Liver (tissue), 9 donors: ENCODE measurements around the gene LMF2. TPM values are rescaled to one million over a fixed set of nuclear protein-coding genes. Genes with fewer than 3 reads are reported as not detected.

Experiments
- DNase-seq: peaks from one replicate; pipeline ENCODE4 v3.0.0-alpha.2; 2017; ENCODE audit warnings: low spot score
- H3K27ac ChIP-seq, 2 donors: one replicate each; pipeline ENCODE4 v1.7.0; 2013; ENCODE audit warnings: inconsistent platforms in 2 of 2, low read length in 2 of 2, control low read depth in 1 of 2, low read depth in 1 of 2, mild to moderate bottlenecking in 1 of 2
- H3K27me3 ChIP-seq, 4 donors: one replicate each; pipeline versions ENCODE4 v1.6.1 to v1.7.0; 2013; ENCODE audit warnings: low read length in 3 of 4, inconsistent platforms in 1 of 4, mild to moderate bottlenecking in 1 of 4, moderate library complexity in 1 of 4; ENCODE audit not compliant: control insufficient read depth in 4 of 4, insufficient read depth in 4 of 4
- H3K36me3 ChIP-seq, 4 donors: one replicate each; pipeline versions ENCODE4 v1.6.1 to v1.7.0; 2013; ENCODE audit warnings: low read length in 3 of 4, mild to moderate bottlenecking in 3 of 4, low read depth in 1 of 4, moderate library complexity in 1 of 4; ENCODE audit not compliant: control insufficient read depth in 4 of 4, insufficient read depth in 3 of 4
- H3K4me1 ChIP-seq, 4 donors: one replicate each; pipeline versions ENCODE4 v1.6.1 to v1.7.0; 2013; ENCODE audit warnings: low read length in 3 of 4, mild to moderate bottlenecking in 3 of 4, moderate library complexity in 1 of 4; ENCODE audit not compliant: control insufficient read depth in 4 of 4, insufficient read depth in 4 of 4
- H3K4me3 ChIP-seq, 3 donors: one replicate each; pipeline versions ENCODE4 v1.6.1 to v1.7.0; 2013; ENCODE audit warnings: low read length in 3 of 3, control low read depth in 1 of 3, low read depth in 1 of 3, mild to moderate bottlenecking in 1 of 3
- H3K9ac ChIP-seq, 2 donors: one replicate each; pipeline ENCODE4 v1.7.0; 2013; ENCODE audit warnings: low read length in 2 of 2, mild to moderate bottlenecking in 2 of 2, moderate library complexity in 2 of 2, control low read depth in 1 of 2, low read depth in 1 of 2
- H3K9me3 ChIP-seq, 4 donors: one replicate each; pipeline versions ENCODE4 v1.6.1 to v1.7.0; 2013; ENCODE audit warnings: low read length in 3 of 4; ENCODE audit not compliant: control insufficient read depth in 4 of 4
- FOXA1 ChIP-seq: IDR thresholded peaks from 2 replicates; pipeline ENCODE4 v1.6.1; 2016; ENCODE audit warnings: antibody characterized with exemption
- FOXA2 ChIP-seq: IDR thresholded peaks from 2 replicates; pipeline ENCODE4 v1.6.1; 2016; ENCODE audit warnings: antibody characterized with exemption
- GABPA ChIP-seq, 2 donors: IDR thresholded peaks in 1 of 2; conservative IDR thresholded peaks in 1 of 2; 2 replicates each; pipeline ENCODE4 v1.6.1; 2016; ENCODE audit warnings: antibody characterized with exemption in 2 of 2, mild to moderate bottlenecking in 1 of 2, moderate library complexity in 1 of 2
- HNF4A ChIP-seq, 2 donors: conservative IDR thresholded peaks; 2 replicates each; pipeline ENCODE4 v1.6.1; 2016; ENCODE audit warnings: antibody characterized with exemption in 2 of 2, mild to moderate bottlenecking in 2 of 2
- HNF4G ChIP-seq: IDR thresholded peaks from 2 replicates; pipeline ENCODE4 v1.6.1; 2016; ENCODE audit warnings: antibody characterized with exemption
- JUND ChIP-seq, 2 donors: IDR thresholded peaks; 2 replicates each; pipeline ENCODE4 v1.6.1; 2016; ENCODE audit warnings: antibody characterized with exemption in 2 of 2
- NR2F2 ChIP-seq: IDR thresholded peaks from 2 replicates; pipeline ENCODE4 v1.6.1; 2016; ENCODE audit warnings: antibody characterized with exemption
- RXRA ChIP-seq, 2 donors: IDR thresholded peaks; 2 replicates each; pipeline ENCODE4 v1.6.1; 2017 to 2018; ENCODE audit warnings: antibody characterized with exemption in 2 of 2, mild to moderate bottlenecking in 1 of 2
- WGBS: extraction: QIAGEN DNeasy Blood & Tissue Kit; methylation state at CpG from one replicate; pipeline ENCODE4 v1.1.7; 2013; 5-methylcytosine and 5-hydroxymethylcytosine counted together
- polyA plus RNA-seq, 2 donors: library from polyadenylated mRNA; stranded (reverse) in 1 of 2; unstranded in 1 of 2; fragments of 200-250 nt in 1 of 2; fragments of >200 nt in 1 of 2; fragmentation: Nextera tagmentation in 1 of 2; extraction: Ambion mirVana in 1 of 2; gene quantifications; one replicate each; pipeline versions ENCODE4 v1.2.1 to v1.2.3, GENCODE V29; 2013 to 2015
- total RNA-seq, 2 donors: library from RNA; depleted of rRNA; stranded (reverse); fragments of >200 nt; gene quantifications; one replicate each; pipeline ENCODE4 v1.2.3, GENCODE V29; 2014
- TF ChIP-seq, protein P1 (sequence below): fragments of 150-350 bp; IDR thresholded peaks from 2 replicates; pipeline ENCODE4 v1.5.1; 2017; ENCODE audit warnings: improper control_type of control experiment, low read depth, low read length; ENCODE audit not compliant: missing input control
- TF ChIP-seq, protein P2 (sequence below): IDR thresholded peaks from 2 replicates; pipeline ENCODE4 v1.6.1; 2016; ENCODE audit warnings: antibody characterized with exemption
- TF ChIP-seq, protein P3 (sequence below): IDR thresholded peaks from 2 replicates; pipeline ENCODE4 v1.6.1; 2016; ENCODE audit warnings: antibody characterized with exemption
- TF ChIP-seq, protein P4 (sequence below): IDR thresholded peaks from 2 replicates; pipeline ENCODE4 v1.6.1; 2016; ENCODE audit warnings: antibody characterized with exemption, mild to moderate bottlenecking
- donor health status: healthy.
- donor health status: healthy.
- donor health status: healthy.
- donor health status: healthy.
- donor health status: healthy.

LMF2 gene
- total and polyA plus RNA-seq, 4 donors, result 16.7 to 35.6 (median 25.9) TPM

DNA sequence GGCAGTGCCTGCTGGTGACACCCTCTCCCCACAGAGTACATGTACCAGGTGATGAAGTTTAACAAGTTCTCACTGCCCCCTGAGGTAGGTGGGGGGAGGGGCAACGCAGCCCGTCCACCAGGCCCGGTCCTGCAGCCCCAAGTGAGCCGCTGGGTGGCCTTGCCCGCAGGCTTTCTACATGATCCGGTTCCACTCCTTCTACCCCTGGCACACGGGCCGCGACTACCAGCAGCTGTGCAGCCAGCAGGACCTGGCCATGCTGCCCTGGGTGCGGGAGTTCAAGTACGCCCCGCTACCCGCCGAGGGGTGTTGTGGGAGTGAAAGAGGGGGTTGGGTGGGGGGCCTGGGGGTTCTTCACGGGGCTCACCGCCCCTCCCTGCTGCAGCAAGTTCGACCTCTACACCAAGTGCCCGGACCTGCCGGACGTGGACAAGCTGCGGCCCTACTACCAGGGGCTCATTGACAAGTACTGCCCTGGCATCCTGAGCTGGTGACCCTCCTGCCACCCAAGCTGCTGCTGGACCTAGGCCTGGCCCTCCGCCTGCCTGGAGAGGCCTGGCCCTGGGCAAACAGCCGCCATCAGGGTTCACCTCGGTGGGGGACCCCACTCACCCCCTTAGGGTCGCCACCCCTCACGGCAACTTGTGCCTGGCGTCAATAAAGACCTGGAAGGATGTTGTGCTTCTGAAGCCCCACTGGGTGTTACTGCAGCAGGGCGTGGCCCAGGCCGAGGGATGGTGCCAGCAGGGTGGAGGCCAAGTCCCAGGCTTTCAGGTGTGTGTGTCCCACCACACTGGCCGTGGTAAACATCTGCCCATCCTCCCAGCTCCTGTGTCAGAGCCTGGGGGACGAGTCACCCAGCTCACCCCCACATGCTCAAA, 17.9 kb downstream of the LMF2 start (continued):
- TF ChIP-seq, protein P1, sequence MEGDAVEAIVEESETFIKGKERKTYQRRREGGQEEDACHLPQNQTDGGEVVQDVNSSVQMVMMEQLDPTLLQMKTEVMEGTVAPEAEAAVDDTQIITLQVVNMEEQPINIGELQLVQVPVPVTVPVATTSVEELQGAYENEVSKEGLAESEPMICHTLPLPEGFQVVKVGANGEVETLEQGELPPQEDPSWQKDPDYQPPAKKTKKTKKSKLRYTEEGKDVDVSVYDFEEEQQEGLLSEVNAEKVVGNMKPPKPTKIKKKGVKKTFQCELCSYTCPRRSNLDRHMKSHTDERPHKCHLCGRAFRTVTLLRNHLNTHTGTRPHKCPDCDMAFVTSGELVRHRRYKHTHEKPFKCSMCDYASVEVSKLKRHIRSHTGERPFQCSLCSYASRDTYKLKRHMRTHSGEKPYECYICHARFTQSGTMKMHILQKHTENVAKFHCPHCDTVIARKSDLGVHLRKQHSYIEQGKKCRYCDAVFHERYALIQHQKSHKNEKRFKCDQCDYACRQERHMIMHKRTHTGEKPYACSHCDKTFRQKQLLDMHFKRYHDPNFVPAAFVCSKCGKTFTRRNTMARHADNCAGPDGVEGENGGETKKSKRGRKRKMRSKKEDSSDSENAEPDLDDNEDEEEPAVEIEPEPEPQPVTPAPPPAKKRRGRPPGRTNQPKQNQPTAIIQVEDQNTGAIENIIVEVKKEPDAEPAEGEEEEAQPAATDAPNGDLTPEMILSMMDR, result no peak
- TF ChIP-seq FOXA2, result no peak
- no peak for TF ChIP-seq HNF4G

DNA sequence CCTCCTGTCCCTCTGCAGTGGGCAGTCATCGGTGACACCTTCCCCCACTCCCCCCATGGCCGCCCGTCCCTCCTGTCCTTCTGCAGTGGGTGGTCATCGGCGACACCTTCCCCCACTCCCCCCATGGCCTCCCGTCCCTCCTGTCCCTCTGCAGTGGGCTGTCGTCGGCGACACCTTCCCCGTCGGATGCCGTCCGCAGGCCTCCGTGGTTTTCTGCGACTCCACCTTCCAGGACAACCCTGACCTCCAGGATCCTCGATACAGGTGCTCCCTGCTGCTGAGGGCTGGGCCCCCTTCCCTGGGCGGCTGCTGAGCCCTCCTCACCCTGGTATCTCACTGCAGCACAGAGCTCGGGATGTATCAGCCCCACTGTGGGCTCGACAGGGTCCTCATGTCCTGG, 18.6 kb downstream of the LMF2 start:
- Histone ChIP-seq H3K9ac (no peak overlapping the region), H3K36me3 (no peaks in the 10 kb centered on the region), H3K4me1 (peaks cover 0 to 12% (median 7%) of the 10 kb centered on the region in 4 donors), H3K4me3 (no peak overlapping the region), H3K27ac (no peak overlapping the region), H3K9me3 (no peaks in the 10 kb centered on the region), H3K27me3 (no peaks in the 10 kb centered on the region)
- no peak for TF ChIP-seq JUND (IDR thresholded peaks at IDR 0.05)
- TF ChIP-seq, protein P2, sequence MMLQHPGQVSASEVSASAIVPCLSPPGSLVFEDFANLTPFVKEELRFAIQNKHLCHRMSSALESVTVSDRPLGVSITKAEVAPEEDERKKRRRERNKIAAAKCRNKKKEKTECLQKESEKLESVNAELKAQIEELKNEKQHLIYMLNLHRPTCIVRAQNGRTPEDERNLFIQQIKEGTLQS, result no peak
- TF ChIP-seq, protein P1, result no peak
- TF ChIP-seq, protein P3, sequence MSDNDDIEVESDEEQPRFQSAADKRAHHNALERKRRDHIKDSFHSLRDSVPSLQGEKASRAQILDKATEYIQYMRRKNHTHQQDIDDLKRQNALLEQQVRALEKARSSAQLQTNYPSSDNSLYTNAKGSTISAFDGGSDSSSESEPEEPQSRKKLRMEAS, result no peak
- no peak for TF ChIP-seq HNF4G
- no peak for TF ChIP-seq NR2F2
- TF ChIP-seq RXRA (IDR thresholded peaks at IDR 0.05), result no peak
- no peak for TF ChIP-seq FOXA1
- TF ChIP-seq, protein P4, sequence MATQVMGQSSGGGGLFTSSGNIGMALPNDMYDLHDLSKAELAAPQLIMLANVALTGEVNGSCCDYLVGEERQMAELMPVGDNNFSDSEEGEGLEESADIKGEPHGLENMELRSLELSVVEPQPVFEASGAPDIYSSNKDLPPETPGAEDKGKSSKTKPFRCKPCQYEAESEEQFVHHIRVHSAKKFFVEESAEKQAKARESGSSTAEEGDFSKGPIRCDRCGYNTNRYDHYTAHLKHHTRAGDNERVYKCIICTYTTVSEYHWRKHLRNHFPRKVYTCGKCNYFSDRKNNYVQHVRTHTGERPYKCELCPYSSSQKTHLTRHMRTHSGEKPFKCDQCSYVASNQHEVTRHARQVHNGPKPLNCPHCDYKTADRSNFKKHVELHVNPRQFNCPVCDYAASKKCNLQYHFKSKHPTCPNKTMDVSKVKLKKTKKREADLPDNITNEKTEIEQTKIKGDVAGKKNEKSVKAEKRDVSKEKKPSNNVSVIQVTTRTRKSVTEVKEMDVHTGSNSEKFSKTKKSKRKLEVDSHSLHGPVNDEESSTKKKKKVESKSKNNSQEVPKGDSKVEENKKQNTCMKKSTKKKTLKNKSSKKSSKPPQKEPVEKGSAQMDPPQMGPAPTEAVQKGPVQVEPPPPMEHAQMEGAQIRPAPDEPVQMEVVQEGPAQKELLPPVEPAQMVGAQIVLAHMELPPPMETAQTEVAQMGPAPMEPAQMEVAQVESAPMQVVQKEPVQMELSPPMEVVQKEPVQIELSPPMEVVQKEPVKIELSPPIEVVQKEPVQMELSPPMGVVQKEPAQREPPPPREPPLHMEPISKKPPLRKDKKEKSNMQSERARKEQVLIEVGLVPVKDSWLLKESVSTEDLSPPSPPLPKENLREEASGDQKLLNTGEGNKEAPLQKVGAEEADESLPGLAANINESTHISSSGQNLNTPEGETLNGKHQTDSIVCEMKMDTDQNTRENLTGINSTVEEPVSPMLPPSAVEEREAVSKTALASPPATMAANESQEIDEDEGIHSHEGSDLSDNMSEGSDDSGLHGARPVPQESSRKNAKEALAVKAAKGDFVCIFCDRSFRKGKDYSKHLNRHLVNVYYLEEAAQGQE, result no peak
- TF ChIP-seq GABPA (IDR thresholded peaks at IDR 0.05 in 1 of 2, conservative IDR thresholded peaks at IDR 0.05 in 1 of 2), result no peak
- no peak for TF ChIP-seq HNF4A (conservative IDR thresholded peaks at IDR 0.05)
- WGBS, result 76% methylated on average over 19 of the region's 19 CpGs
- no peak for DNase-seq
